Fibroblast of lung (primary cell): ENCODE measurements around the gene TMEM82. TPM values are rescaled to one million over a fixed set of nuclear protein-coding genes. Genes with fewer than 3 reads are reported as not detected.

Source experiments
- DNase-seq, 2 donors: peaks; one replicate each; pipeline versions ENCODE4 v3.0.0 to v3.0.0-alpha.2; 2010; ENCODE audit warnings: low read depth in 2 of 2
- H2AFZ ChIP-seq: 2 replicates; pipeline ENCODE4 v1.5.1; 2012; ENCODE audit warnings: low read length, control low read depth, inconsistent platforms
- H3K27ac ChIP-seq: 2 replicates; pipeline ENCODE4 v1.5.1; 2011; ENCODE audit warnings: low read length, control low read depth; ENCODE audit not compliant: insufficient read depth
- H3K27me3 ChIP-seq: 2 replicates; pipeline ENCODE4 v1.5.1; 2011; ENCODE audit warnings: mild to moderate bottlenecking, low read length; ENCODE audit not compliant: control insufficient read depth, insufficient read depth
- H3K36me3 ChIP-seq: 2 replicates; pipeline ENCODE4 v1.5.1; 2011; ENCODE audit warnings: low read length; ENCODE audit not compliant: control insufficient read depth, insufficient read depth
- H3K4me1 ChIP-seq: 2 replicates; pipeline ENCODE4 v1.5.1; 2011; ENCODE audit warnings: low read length; ENCODE audit not compliant: control insufficient read depth, insufficient read depth; ENCODE audit errors: extremely low read depth
- H3K4me2 ChIP-seq: 2 replicates; pipeline ENCODE4 v1.5.1; 2011; ENCODE audit warnings: low read length, control low read depth; ENCODE audit not compliant: insufficient read depth; ENCODE audit errors: extremely low read depth
- H3K4me3 ChIP-seq, 4 experiments: fragments of 200-600 bp in 1 of 4; sonication (generic) in 1 of 4; replicated peaks in 1 of 4; 2 replicates each; pipeline ENCODE4 v1.5.1; 2011 to 2016; ENCODE audit warnings: low read length in 4 of 4, low read depth in 3 of 4, mild to moderate bottlenecking in 3 of 4, control low read depth in 2 of 4, inconsistent platforms in 1 of 4, mixed read lengths in 1 of 4; ENCODE audit not compliant: insufficient read depth in 1 of 4; ENCODE audit errors: control extremely low read depth in 1 of 4
- H3K79me2 ChIP-seq: 2 replicates; pipeline ENCODE4 v1.5.1; 2012; ENCODE audit warnings: mild to moderate bottlenecking, low read length, inconsistent platforms; ENCODE audit not compliant: control insufficient read depth, insufficient read depth
- H3K9ac ChIP-seq: 2 replicates; pipeline ENCODE4 v1.5.1; 2011; ENCODE audit warnings: mild to moderate bottlenecking, low read length, control low read depth; ENCODE audit not compliant: insufficient read depth
- H3K9me3 ChIP-seq: 2 replicates; pipeline ENCODE4 v1.5.1; 2012; ENCODE audit warnings: low read depth, low read length; ENCODE audit not compliant: control insufficient read depth, insufficient read depth
- H4K20me1 ChIP-seq: 2 replicates; pipeline ENCODE4 v1.5.1; 2011; ENCODE audit warnings: low read length; ENCODE audit not compliant: control insufficient read depth, insufficient read depth; ENCODE audit errors: extremely low read depth
- CTCF ChIP-seq, 2 donors: IDR thresholded peaks in 1 of 2; conservative IDR thresholded peaks in 1 of 2; 1 replicate in 1 of 2; 2 replicates in 1 of 2; pipeline ENCODE4 v1.5.1; 2011 to 2012; ENCODE audit warnings: low read length in 2 of 2, control low read depth in 1 of 2, inconsistent platforms in 1 of 2, low read depth in 1 of 2, mild to moderate bottlenecking in 1 of 2
- EZH2 ChIP-seq: IDR thresholded peaks from 2 replicates; pipeline ENCODE4 v1.5.1; 2012; ENCODE audit warnings: low read length, control low read depth, mild to moderate bottlenecking; ENCODE audit errors: missing control alignments
- polyA plus RNA-seq, 2 donors: library from polyadenylated mRNA; depleted of rRNA in 1 of 2; stranded (reverse) in 1 of 2; unstranded in 1 of 2; fragments of >200 nt; gene quantifications; 2 replicates each; pipeline ENCODE4 v1.2.1, GENCODE V29; 2011 to 2012; ENCODE audit warnings: missing spikeins in 1 of 2
- total RNA-seq: library from RNA; depleted of rRNA; stranded (reverse); fragments of >200 nt; gene quantifications from 2 replicates; pipeline ENCODE4 v1.2.1, GENCODE V29; 2014

The TMEM82 gene
- total and polyA plus RNA-seq, 2 donors (not counting 1 experiment from before 2014, with no cell fraction given): not detected

- H4K20me1 ChIP-seq: no peaks in the 10 kb centered on the region
- H3K27me3 ChIP-seq: no peaks in the 10 kb centered on the region
- H3K4me2 ChIP-seq: no peak overlapping the region
- no peak for DNase-seq
- peaks cover 4% of the 10 kb centered on the region for H3K36me3 ChIP-seq
- peaks cover 50% of the 10 kb centered on the region for H3K79me2 ChIP-seq
- no peak for TF ChIP-seq CTCF (conservative IDR thresholded peaks at IDR 0.05 in 1 of 2, IDR thresholded peaks at IDR 0.05 in 1 of 2; ENCODE audit: low read depth in 1 of 2, low read length in 2 of 2)
- TF ChIP-seq EZH2: no peak
- H3K9ac ChIP-seq: no peak overlapping the region
- H3K4me3 ChIP-seq: no peak overlapping the region
- peaks cover 13% of the 10 kb centered on the region for H3K4me1 ChIP-seq
- no peak overlapping the region for H2AFZ ChIP-seq
- no peaks in the 10 kb centered on the region for H3K9me3 ChIP-seq
- H3K27ac ChIP-seq: no peak overlapping the region
These were observed 40.5 kb upstream of the TMEM82 start for GRCh38 chr1:15701784-15702183.

GRCh38 chr1:15702722-15703550 lies 39.4 kb upstream of the TMEM82 start:
- no peak overlapping the region for H2AFZ ChIP-seq
- no peak for DNase-seq

More at GRCh38 chr1:15702722-15703550, 39.4 kb upstream of the TMEM82 start:
- H3K4me1 ChIP-seq: peaks cover 13% of the 10 kb centered on the region
- H3K79me2 ChIP-seq: peaks cover 53% of the 10 kb centered on the region
- no peak for TF ChIP-seq EZH2
- TF ChIP-seq CTCF (conservative IDR thresholded peaks at IDR 0.05 in 1 of 2, IDR thresholded peaks at IDR 0.05 in 1 of 2; ENCODE audit: low read depth in 1 of 2, low read length in 2 of 2): peak; percentile 18 to 34
- no peaks in the 10 kb centered on the region for H3K9me3 ChIP-seq
- H3K27ac ChIP-seq: peak overlapping the region; percentile 96
- H4K20me1 ChIP-seq: no peaks in the 10 kb centered on the region
- no peaks in the 10 kb centered on the region for H3K27me3 ChIP-seq
- H3K9ac ChIP-seq: peak overlapping the region; percentile 51
- H3K4me3 ChIP-seq: peak overlapping the region in 3 of 4 experiments; percentile 10 to 23 (median 19)
- H3K4me2 ChIP-seq: peak overlapping the region; percentile 85
- peaks cover 4% of the 10 kb centered on the region for H3K36me3 ChIP-seq
